Stimulated activated CD4-positive, alpha-beta T cell treated with anti-CD3 and anti-CD28 coated beads, TNF-alpha, amount 100 ng/mL, for 1 hour (primary cell): ENCODE results near the gene PGLYRP4.
A peak's percentile ranks its signal among the peaks of the same experiment; 100 is the strongest.
"Not testable (repeated sequence)": the region's sequence is repeated elsewhere in the genome, so short reads cannot be mapped to it uniquely, and the experiment has no call there.

ENCODE experiments used
- DNase-seq, 3 donors: peaks; one replicate each; pipeline ENCODE4 v3.0.0-alpha.2; 2020; ENCODE audit warnings: low read depth in 3 of 3, low spot score in 1 of 3

The PGLYRP4 gene

DNA sequence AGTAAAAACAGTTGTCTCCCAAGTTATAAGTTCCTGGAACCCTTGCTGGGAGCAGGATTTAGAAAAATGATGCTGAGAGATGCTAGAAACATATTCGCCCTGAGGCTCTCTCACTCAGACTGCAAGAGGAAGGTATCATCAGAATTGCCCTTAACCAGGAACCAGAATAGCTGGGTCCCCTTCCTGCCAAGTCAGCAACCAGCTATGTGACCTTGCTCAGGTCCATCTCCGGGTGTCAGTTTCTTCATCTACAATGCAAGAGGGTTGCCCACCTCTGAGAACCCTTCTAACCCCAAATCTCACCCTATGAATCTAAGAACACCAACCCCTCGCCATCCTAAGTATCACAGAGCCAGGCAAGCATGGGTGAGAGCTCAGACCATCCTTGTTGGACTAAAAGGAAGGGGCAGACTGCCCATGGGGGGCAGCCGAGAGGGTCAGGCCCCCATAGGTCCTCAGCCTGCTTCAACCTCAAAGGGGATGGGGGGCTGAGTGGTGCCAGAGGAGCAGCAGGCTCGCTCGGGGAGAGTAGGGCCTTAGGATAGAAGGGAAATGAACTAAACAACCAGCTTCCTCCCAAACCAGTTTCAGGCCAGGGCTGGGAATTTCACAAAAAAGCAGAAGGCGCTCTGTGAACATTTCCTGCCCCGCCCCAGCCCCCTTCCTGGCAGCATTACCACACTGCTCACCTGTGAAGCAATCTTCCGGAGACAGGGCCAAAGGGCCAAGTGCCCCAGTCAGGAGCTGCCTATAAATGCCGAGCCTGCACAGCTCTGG is 8.6 kb upstream of the PGLYRP4 start:
- DNase-seq = no peak

DNA sequence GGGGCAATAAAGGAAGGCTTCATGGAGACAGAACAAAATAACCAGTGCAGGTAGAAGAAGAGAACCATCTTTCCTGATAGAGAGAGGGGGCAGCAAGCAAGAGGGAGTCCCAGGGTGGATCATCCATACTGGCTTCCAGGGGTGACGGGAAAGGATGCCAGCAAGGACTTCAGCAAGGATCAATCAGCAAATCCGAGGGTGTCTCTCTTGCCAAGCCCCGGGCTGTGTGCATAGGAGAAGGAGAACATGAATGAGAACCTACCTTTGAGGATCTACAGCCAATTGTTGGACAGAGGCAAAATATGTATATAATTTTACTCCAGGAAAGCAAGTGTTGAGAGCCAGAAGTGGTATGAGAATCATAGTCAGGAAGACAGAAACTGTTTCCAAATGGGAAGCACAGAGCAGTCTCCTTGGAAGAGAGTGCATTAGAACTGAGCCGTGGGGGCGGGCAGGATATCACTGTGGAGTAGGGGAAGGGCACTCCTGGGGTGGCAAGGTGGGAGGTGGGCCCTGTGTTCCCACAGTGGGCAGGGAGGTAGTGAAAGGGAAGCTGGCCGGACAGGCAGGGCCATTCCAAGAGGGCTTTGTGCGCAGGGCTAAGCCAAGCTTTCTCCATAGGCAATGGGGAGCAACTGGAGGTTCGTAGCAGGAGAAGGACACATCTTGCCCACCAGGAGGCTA is 7.9 kb upstream of the PGLYRP4 start:
- DNase-seq = no peak

DNA sequence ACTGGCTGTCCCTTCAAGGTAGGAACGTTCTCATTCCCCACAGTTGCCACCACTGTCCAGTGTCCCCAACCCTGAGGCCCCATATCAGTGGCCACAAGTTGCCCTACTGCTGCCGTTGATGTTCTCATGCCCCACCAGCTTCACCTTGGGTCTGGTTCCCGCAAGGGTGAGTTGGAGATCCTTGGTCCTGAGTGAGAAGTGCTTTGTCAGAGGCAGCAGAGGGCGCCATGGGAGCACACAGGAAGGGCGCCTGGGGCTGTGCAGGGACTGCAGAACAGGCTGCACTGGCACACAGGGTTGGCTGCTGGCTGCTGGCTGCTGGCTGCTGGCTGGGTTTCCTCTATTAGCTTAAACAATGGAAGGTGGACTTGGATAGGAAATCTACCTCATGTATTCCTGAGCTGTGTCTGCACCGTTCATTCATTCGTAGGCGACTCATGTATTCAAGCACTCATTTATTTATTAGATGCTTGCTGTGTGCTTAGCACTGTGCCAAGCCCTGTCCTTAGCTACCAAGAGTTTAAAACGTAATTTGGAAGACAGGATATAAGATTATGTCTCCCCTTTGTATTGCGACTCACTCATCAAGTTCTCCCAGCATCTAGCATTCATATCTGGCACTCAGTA is 6.9 kb upstream of the PGLYRP4 start:
- DNase-seq = no peak

DNA sequence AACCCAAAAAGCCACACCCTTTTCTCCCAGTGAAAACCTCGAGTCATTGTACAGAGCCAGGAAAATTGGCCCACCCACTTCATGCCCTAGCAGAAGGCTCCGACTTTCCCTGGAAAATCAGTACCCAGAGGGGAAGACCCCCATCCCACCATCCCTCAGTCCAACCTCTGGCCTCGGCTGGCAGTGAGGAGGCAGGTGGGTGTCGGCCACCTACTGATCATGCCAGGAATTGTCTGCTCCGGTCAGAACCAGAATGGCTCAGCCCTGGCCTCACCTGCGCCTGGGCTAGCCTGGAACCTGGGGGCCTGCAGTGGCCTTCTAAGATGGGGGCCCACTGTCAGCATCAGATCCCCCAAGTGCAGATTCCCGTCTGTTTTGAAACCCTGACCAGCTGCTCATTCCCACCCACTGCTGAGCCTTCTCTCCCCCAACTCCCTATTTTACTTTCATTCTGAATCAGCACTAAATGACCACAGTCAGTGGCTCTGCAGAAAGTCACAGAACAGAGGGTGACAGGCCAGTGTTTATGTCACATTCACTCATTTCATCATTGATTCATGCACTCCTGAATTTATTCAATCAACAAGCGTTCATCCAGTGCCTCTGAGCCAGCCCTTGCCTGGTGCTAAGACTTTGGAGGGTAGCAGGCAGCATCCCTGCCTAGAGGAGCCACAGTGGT is 6.0 kb upstream of the PGLYRP4 start:
- no peak for DNase-seq

DNA sequence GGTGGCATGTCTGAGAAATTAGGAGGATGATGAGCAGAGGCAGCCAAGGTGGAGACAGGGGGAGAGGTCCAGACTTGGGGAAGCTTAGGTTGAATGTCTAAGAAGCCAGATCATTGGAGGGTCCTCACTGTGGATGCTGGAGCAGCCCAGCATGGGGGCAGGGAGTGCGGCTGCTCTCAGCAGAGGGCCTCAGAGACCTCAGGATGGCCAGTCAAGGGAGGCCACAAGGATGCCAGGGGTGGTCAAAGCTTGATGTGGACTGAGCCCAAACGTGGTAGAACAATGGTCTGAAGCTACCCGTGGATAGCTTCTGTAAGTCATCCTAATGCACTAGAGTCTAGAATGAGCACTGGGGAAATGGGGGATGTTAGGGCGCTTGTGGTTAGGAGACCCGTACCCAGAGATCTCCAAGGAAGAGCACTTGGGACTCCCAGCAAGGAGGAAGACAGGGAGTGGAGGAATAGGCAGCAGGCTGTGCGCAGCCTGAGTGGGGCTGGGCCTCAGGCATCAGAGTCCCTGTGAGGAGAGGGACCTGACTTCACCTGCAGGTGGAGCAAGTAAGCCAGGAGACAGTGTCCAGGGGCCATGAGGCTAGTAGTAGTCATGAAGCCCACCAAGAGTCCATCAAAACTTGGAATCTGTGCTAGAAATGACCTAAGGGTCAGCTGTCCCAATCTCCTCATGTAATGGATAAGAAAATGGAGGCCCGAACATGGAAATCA is 4.7 kb upstream of the PGLYRP4 start:
- no peak for DNase-seq

DNA sequence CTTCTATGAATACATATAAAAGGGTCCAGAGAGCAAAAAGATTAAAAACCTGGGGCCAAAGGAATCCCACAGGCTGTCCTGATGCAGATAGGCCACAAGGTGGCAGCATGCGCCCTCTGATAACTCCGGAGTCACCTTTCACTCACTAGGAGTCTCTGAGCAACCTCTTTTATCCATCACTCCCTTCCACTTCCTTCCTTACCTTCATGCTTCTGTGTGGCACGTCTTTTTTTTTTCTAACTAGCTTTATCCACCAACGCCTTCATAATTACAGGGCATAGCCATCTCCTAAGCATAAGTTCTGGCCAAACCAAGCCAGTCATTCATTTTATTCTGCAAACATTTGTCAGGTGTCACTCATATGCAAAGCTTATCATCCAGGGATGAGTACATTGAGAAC is 3.9 kb upstream of the PGLYRP4 start:
- peak; percentile 2 to 39 (median 22) for DNase-seq

DNA sequence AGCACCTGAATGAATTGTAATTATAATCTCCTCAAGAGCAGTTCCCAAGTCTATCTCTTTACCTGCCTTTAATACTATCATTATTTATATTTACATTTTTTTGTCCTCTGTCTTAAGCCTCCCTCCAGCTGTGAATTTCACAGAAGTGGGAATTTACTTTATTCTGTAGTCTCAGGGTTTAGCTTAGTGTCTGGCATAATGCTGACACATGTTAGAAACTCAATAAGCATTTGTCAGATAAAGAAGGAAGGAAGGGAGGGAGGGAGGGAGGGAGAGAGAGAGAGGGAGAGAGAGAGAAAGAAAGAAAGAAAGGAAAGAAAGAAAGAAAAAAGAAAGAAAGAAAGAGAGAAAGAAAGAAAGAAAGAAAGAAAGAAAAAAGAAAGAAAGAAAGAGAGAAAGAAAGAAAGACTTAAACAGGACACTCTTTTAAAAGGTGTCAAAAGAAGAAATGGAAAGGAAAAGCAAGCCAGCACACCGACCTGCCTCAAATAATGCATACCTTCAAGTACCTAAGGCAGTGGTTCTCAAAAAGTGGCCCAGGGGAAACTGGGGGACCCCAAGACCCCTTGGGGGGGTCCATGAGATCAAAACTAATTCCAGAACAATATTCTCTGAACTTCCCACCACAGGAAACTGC is 1.8 kb upstream of the PGLYRP4 start:
- no peak for DNase-seq

DNA sequence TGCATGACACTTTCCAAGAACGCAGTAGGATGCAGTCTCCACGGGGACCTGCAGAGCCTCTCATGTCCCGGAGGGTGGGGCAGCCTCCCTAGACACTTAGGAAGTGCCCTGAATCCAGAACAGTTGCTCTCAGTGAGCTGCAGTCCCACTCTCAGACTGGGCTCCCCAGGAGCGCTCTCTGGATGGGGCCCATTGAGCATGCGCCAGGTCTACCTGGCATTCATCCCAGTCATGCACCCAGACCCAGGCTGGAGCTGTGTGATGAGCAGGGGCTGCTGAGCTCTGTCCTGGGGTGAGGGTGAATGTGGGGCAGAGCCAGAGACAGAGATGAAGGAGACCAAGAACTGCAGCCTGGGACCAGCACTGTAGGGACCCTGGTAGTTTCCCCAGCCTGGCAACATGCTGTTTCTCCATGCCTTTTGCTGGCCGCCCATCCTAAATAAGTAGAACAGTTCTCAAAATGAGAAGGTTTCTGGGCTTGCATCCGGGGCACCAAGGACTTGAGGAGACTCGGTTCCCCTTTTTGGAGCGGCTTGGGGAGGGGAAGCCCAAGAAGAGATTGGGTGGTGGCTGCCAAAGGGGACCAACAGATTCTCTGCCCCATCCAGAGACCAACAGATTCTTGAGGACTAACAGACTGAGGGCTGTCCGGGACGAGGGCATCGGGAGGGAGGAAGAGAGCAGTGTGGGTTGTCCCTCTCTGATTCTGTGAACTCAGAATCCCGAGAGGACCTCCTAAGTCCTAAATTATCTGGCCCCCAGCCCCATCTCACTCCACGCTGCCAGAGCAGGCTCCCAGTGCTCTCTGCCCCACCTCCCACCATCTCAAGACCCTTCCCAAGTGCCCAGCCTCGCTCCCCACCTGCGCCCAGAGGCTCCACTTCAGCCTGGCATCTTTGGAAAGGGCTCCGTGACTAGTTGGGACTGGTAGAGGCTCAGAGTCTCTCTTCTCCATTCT is 1.0 kb upstream of the PGLYRP4 start:
- DNase-seq = no peak

DNA sequence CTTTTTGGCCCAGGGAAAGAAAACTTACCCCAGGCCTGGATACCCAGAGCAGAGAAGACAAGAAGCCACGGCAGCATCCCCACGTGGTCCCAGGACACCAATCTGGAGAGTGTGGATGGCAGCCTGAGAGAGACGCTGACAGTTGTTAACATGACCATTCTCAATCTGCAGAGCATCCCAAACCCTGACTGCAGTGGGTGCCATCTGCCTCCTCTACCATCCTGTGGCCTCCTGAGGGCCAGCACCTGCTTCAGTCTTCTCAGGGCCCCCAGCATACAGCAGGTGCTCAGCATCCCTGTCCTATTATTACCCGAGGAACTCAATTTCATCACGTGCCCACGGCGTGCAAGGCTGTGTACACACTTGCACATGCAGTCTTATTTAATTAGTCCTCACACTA is 785 bp downstream of the PGLYRP4 start:
- DNase-seq = no peak

DNA sequence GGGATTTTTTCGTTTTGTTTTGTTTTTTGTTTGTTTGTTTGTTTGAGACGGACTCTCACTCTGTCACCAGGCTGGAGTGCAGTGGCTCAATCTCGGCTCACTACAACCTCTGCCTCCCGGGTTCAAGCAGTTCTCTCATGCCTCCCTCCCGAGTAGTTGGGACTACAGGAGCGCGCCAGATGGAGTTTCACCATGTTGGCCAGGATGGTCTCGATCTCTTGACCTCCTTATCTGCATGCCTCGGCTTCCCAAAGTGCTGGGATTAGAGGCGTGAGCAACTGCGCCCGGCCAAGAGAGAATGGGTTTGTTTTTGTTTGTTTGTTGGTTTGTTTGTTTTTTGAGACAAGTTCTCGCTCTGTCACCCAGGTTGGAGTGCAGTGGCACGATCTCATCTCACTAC is 1.6 kb downstream of the PGLYRP4 start:
- DNase-seq = not testable (repeated sequence)

DNA sequence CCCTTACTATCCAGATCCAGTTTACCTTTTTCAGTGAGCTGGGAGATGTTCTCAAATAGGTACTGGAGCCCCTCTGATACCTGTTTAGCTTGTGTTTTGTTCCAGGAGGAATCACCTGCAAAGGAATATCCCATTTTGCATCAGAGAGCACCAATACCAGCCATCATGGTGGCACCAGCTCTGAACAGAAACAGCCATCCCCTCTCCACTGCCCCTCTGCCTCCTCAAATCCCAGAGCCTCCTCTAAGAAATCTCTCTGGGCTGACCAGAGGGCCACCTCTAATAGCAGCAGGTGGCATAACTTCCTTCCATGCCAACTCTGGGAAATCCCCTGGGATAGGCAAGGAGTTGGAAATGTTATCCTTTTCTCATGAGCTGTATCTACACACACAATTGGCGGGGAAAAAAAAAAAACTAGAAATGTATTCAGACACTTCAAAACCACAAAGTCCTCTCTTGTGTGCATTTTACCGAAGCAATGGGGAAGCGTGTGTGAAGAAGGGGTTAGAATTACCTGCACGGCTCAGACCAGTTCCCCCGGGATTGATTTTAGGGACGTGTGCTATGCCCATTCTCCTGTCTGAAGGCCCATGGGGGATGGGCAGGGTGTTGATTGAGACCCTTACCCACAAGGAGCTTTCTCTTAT is 2.4 kb downstream of the PGLYRP4 start:
- DNase-seq = no peak

DNA sequence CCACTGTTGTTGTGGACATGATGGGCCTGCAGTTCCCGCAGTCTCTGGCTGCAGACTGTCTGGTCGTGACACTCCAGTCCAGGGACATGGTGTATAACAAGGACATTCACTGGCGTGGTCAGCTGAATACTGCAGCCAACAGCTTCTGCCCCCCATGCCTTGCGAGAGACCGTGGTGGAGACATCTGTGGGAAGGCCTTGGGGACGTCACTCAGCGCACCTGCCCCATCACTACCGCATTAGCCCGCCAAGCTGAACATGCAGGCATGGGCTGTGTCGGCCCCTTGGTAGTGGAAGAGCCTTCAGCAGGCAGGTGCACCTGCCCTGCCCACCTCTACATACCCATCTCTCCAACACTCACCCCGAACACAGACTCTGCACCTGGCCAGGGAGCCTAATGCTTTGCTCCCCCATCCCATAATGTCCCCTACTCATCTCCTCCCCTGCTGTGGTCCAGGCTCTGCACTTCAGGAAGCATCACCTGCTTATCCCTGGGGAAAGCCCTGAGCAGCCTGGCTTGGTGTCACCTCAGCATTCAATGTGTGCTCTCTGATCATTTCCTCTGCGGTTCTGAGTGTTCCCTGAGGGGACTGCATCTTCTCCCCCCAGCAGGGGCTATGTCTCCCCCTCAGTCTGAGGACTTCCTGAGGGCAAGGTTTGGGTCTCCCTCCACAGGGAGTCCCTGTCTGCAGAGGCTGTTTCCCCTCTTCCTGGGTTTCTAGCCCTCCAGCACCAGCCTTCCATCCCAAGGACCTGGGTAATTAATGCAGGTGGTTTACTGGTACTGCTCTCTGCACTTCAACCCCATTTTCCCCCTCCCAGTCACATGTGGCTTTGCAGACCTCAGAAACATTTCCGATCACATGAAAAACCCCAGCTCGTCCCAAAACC is 3.2 kb downstream of the PGLYRP4 start:
- DNase-seq = no peak

DNA sequence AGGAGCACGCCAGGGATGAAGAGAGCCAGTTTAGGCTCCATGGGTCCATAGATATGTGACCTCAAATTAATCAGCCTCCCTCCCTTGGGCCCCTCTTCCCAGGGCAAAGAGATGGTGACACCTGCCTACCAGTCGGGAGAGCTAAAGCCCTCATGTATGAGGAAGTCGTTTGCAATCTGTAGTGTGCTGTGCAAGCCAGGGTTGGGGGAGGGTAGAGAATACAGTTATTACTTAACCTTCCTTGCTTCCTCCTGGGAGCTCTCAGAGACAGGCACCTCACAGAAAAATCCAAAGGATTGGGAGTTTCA is 4.0 kb downstream of the PGLYRP4 start:
- no peak for DNase-seq

DNA sequence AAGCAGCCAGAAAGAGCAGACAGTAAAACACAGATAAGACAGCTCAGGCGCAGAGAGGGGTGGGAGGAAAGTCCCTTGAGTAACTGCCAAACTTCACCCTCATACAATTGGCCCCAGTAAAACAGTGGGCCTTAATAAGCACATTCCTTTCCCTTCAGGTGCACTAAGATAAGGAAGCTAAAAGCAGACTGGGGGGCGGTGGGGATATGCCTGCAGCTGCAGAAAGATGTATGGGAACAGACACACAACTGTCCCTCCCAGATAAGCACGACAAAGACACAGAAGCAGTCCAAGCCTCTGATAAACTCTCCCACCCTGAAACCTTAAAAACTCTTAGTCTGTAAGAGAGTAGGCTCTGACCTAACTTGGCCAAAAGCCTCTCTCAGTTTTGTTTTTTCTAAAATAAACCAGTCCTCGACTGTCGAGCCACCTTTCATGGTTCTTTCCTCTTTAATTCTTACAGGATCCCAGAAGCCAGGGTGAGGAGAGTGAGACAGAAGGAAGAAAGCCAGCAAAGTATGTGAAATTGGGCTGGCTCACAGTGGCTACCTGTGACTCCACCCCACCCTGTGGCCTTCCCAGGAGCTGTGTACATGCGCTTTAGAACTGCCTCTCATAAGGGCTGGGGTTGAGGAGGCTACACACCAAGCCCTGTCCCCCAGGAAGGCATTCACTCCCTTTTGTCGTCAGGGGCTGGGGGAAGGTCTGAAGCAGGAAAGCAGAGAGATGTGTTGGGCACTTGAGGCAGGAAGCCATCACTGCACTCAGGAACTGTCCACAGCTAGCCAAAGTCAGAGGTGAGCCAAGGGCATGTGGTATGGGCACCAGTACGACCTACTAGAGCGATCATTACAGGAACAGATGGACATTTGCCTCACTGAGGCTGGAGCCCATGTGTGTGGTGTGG is 4.6 kb downstream of the PGLYRP4 start:
- DNase-seq = no peak

DNA sequence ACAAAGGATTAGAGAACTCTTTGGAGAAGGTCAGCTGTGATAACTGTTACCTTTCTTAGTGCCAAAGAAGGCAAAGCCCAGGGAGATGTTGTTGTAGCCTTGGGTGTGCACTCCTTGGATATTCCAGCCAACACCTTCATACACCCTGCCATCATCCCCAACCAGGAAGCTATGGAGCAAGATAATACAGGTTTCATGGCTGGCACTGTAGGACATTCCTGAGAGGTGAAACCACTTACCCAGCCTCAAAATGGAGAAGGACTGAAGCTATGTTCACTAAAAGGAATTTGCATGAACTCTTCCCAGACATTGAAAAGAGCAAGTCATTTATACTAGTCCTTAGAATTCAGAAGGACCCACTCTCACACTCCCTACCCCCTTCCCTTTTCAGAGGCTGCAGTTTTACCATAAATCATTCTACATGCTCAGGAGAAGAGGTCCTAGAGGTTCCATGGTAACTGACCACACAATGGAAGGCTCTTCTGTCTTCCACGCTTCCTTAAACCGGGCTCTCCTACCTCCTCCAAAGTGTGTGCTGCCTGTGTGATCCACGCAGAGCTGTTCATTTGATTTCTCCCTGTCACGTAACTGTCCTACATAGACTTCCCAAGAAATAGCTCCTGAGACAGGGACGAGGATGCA is 5.5 kb downstream of the PGLYRP4 start:
- no peak for DNase-seq

DNA sequence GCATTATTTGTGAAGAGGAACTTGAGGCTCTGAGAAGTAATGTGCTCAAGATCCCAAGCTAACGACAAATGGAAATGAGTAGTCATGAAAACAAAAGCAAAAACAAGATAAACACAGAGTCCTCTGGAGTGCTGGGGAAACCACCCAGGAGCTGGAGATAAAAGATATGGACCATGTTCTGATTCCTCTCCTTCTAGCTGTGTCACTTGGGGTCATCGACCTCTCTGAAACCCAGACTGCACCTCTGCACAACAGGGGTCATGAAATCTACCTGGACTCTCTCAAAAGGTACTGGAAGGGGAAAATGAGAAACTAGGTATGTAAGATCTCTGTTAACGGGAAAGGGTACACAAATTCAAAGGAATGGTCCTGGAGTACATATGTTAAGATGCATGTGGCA is 6.5 kb downstream of the PGLYRP4 start:
- DNase-seq = no peak
